ENCODE data around the gene ADAMTS6. TPM values are rescaled to one million over a fixed set of nuclear protein-coding genes. Genes with fewer than 3 reads are reported as not detected.

Gene ADAMTS6
- total and polyA plus RNA-seq, 2 of the 13 experiments (the other 11 are each of a cell fraction or from before 2014, with no cell fraction given), result 3.1 to 8.2 TPM

GRCh38 chr5:65329266-65329665, 152.5 kb downstream of the ADAMTS6 start (continued):
- TF ChIP-seq ZNF562 (CRISPR knock-in tag; IDR thresholded peaks at IDR 0.05; ENCODE audit: borderline replicate concordance), result no peak
- TF ChIP-seq RARA (CRISPR knock-in tag; IDR thresholded peaks at IDR 0.05), result no peak
- TF ChIP-seq ATRX (CRISPR knock-in tag; IDR thresholded peaks at IDR 0.05; ENCODE audit: borderline replicate concordance), result no peak
- TF ChIP-seq SOX13 (IDR thresholded peaks at IDR 0.05), result no peak
- peak in 1 of 2 experiments; percentile 27; a peak in 1 of 4 replicates for TF ChIP-seq SOX13 (CRISPR knock-in tag; conservative IDR thresholded peaks at IDR 0.05 in 1 of 2, IDR thresholded peaks at IDR 0.05 in 1 of 2)
- TF ChIP-seq ZSCAN25 (CRISPR knock-in tag; IDR thresholded peaks at IDR 0.05), result no peak
- TF ChIP-seq EHMT2 (IDR thresholded peaks at IDR 0.05; ENCODE audit: borderline replicate concordance, low read depth, low read length), result no peak
- no peak for TF ChIP-seq THAP9 (CRISPR knock-in tag; IDR thresholded peaks at IDR 0.05; ENCODE audit: borderline replicate concordance)
- no peak for TF ChIP-seq ZNF720 (CRISPR knock-in tag; IDR thresholded peaks at IDR 0.05)
- TF ChIP-seq, protein P1, sequence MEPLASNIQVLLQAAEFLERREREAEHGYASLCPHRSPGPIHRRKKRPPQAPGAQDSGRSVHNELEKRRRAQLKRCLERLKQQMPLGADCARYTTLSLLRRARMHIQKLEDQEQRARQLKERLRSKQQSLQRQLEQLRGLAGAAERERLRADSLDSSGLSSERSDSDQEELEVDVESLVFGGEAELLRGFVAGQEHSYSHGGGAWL (CRISPR knock-in tag; IDR thresholded peaks at IDR 0.05), result no peak
- TF ChIP-seq, protein P2, sequence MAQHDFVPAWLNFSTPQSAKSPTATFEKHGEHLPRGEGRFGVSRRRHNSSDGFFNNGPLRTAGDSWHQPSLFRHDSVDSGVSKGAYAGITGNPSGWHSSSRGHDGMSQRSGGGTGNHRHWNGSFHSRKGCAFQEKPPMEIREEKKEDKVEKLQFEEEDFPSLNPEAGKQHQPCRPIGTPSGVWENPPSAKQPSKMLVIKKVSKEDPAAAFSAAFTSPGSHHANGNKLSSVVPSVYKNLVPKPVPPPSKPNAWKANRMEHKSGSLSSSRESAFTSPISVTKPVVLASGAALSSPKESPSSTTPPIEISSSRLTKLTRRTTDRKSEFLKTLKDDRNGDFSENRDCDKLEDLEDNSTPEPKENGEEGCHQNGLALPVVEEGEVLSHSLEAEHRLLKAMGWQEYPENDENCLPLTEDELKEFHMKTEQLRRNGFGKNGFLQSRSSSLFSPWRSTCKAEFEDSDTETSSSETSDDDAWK (CRISPR knock-in tag; IDR thresholded peaks at IDR 0.05), result no peak
- no peak for TF ChIP-seq ZNF567 (CRISPR knock-in tag; IDR thresholded peaks at IDR 0.05; ENCODE audit: borderline replicate concordance)
- no peak for TF ChIP-seq ZNF138 (CRISPR knock-in tag; IDR thresholded peaks at IDR 0.05; ENCODE audit: low read depth)
- TF ChIP-seq, protein P3, sequence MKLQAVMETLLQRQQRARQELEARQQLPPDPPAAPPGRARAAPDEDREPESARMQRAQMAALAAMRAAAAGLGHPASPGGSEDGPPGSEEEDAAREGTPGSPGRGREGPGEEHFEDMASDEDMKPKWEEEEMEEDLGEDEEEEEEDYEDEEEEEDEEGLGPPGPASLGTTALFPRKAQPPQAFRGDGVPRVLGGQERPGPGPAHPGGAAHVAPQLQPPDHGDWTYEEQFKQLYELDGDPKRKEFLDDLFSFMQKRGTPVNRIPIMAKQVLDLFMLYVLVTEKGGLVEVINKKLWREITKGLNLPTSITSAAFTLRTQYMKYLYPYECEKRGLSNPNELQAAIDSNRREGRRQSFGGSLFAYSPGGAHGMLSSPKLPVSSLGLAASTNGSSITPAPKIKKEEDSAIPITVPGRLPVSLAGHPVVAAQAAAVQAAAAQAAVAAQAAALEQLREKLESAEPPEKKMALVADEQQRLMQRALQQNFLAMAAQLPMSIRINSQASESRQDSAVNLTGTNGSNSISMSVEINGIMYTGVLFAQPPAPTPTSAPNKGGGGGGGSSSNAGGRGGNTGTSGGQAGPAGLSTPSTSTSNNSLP (IDR thresholded peaks at IDR 0.05; ENCODE audit: low read depth, low read length), result no peak
- peak; percentile 41; the same call in 1 of the 2 replicates for TF ChIP-seq BCL6 (CRISPR knock-in tag; IDR thresholded peaks at IDR 0.05)
- no peak for TF ChIP-seq ETV5 (CRISPR knock-in tag; IDR thresholded peaks at IDR 0.05; ENCODE audit: borderline replicate concordance)
- TF ChIP-seq, protein P4, sequence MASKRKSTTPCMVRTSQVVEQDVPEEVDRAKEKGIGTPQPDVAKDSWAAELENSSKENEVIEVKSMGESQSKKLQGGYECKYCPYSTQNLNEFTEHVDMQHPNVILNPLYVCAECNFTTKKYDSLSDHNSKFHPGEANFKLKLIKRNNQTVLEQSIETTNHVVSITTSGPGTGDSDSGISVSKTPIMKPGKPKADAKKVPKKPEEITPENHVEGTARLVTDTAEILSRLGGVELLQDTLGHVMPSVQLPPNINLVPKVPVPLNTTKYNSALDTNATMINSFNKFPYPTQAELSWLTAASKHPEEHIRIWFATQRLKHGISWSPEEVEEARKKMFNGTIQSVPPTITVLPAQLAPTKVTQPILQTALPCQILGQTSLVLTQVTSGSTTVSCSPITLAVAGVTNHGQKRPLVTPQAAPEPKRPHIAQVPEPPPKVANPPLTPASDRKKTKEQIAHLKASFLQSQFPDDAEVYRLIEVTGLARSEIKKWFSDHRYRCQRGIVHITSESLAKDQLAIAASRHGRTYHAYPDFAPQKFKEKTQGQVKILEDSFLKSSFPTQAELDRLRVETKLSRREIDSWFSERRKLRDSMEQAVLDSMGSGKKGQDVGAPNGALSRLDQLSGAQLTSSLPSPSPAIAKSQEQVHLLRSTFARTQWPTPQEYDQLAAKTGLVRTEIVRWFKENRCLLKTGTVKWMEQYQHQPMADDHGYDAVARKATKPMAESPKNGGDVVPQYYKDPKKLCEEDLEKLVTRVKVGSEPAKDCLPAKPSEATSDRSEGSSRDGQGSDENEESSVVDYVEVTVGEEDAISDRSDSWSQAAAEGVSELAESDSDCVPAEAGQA (IDR thresholded peaks at IDR 0.05; ENCODE audit: low read depth), result no peak
- TF ChIP-seq, protein P4 (CRISPR knock-in tag; IDR thresholded peaks at IDR 0.05; ENCODE audit: borderline replicate concordance), result no peak
- no peak for TF ChIP-seq ZNF530 (CRISPR knock-in tag; IDR thresholded peaks at IDR 0.05; ENCODE audit: low read depth)
